H9 (cell line): ENCODE data around the gene IQGAP2. TPM values are rescaled to one million over a fixed set of nuclear protein-coding genes. Genes with fewer than 3 reads are reported as not detected.

ENCODE experiments used
- DNase-seq: peaks from one replicate; pipeline ENCODE4 v3.0.0-alpha.2; 2017
- H2AFZ ChIP-seq: one replicate; pipeline ENCODE4 v1.6.1; 2013; ENCODE audit warnings: mild to moderate bottlenecking, low read length, control low read depth, moderate library complexity
- H2AK5ac ChIP-seq: 2 replicates; pipeline ENCODE4 v1.6.1; 2013; ENCODE audit warnings: low read length, control low read depth, mixed read lengths; ENCODE audit not compliant: insufficient read length
- H2BK120ac ChIP-seq: one replicate; pipeline ENCODE4 v1.6.1; 2013; ENCODE audit warnings: low read depth, mild to moderate bottlenecking, low read length, control low read depth, inconsistent platforms; ENCODE audit not compliant: poor library complexity, severe bottlenecking
- H2BK12ac ChIP-seq: 2 replicates; pipeline ENCODE4 v1.6.1; 2013; ENCODE audit warnings: low read length, control low read depth, mixed read lengths, low read depth; ENCODE audit not compliant: insufficient read length
- H2BK15ac ChIP-seq: 2 replicates; pipeline ENCODE4 v1.6.1; 2013; ENCODE audit warnings: low read depth, low read length, control low read depth
- H2BK20ac ChIP-seq: one replicate; pipeline ENCODE4 v1.6.1; 2013; ENCODE audit warnings: low read depth, mild to moderate bottlenecking, low read length, control low read depth, inconsistent platforms; ENCODE audit not compliant: poor library complexity, severe bottlenecking
- H2BK5ac ChIP-seq: 2 replicates; pipeline ENCODE4 v1.6.1; 2013; ENCODE audit warnings: low read length, control low read depth, mixed read lengths; ENCODE audit not compliant: insufficient read length
- H3K14ac ChIP-seq: 2 replicates; pipeline ENCODE4 v1.6.1; 2013; ENCODE audit warnings: low read length, control low read depth; ENCODE audit not compliant: insufficient read depth
- H3K18ac ChIP-seq: 2 replicates; pipeline ENCODE4 v1.6.1; 2013; ENCODE audit warnings: low read depth, mild to moderate bottlenecking, mixed read lengths, low read length, control low read depth; ENCODE audit not compliant: insufficient read length
- H3K23ac ChIP-seq: 2 replicates; pipeline ENCODE4 v1.6.1; 2013; ENCODE audit warnings: low read length, control low read depth, mixed read lengths, low read depth; ENCODE audit not compliant: insufficient read length
- H3K23me2 ChIP-seq: 2 replicates; pipeline ENCODE4 v1.6.1; 2013; ENCODE audit warnings: low read depth, mild to moderate bottlenecking, mixed read lengths, low read length, control low read depth; ENCODE audit not compliant: insufficient read length, poor library complexity, severe bottlenecking
- H3K27ac ChIP-seq: 2 replicates; pipeline ENCODE4 v1.5.1; 2013; ENCODE audit warnings: low read length, control low read depth, mixed read lengths, low read depth; ENCODE audit not compliant: insufficient read length
- H3K27me3 ChIP-seq: 2 replicates; pipeline ENCODE4 v1.6.1; 2013; ENCODE audit warnings: low read length, control low read depth, inconsistent platforms; ENCODE audit not compliant: insufficient read depth
- H3K4ac ChIP-seq: 2 replicates; pipeline ENCODE4 v1.6.1; 2013; ENCODE audit warnings: low read depth, mild to moderate bottlenecking, control low read depth, inconsistent platforms, low read length, moderate library complexity
- H3K4me1 ChIP-seq: 2 replicates; pipeline ENCODE4 v1.6.1; 2013; ENCODE audit warnings: low read length, control low read depth, inconsistent platforms; ENCODE audit not compliant: insufficient read depth
- H3K4me2 ChIP-seq: 2 replicates; pipeline ENCODE4 v1.6.1; 2013; ENCODE audit warnings: low read length, control low read depth, mixed read lengths; ENCODE audit not compliant: insufficient read length, insufficient read depth
- H3K56ac ChIP-seq: 2 replicates; pipeline ENCODE4 v1.6.1; 2013; ENCODE audit warnings: low read depth, mild to moderate bottlenecking, mixed read lengths, low read length, control low read depth; ENCODE audit not compliant: insufficient read length
- H3K79me1 ChIP-seq: 2 replicates; pipeline ENCODE4 v1.6.1; 2013; ENCODE audit warnings: low read depth, mild to moderate bottlenecking, moderate library complexity, low read length, control low read depth, inconsistent platforms; ENCODE audit not compliant: insufficient read depth, poor library complexity, severe bottlenecking
- H3K79me2 ChIP-seq: 2 replicates; pipeline ENCODE4 v1.6.1; 2013; ENCODE audit warnings: low read length, control low read depth, inconsistent platforms; ENCODE audit not compliant: insufficient read depth
- H3K9ac ChIP-seq: 2 replicates; pipeline ENCODE4 v1.6.1; 2013; ENCODE audit warnings: low read length, control low read depth, mixed read lengths; ENCODE audit not compliant: insufficient read length; ENCODE audit errors: extremely low read depth
- H3K9me3 ChIP-seq: one replicate; pipeline ENCODE4 v1.6.1; 2013; ENCODE audit warnings: low read depth, low read length, inconsistent platforms; ENCODE audit not compliant: control insufficient read depth
- H3T11ph ChIP-seq: one replicate; pipeline ENCODE4 v1.6.1; 2013; ENCODE audit warnings: mild to moderate bottlenecking, low read length, control low read depth, inconsistent platforms
- H4K20me1 ChIP-seq: one replicate; pipeline ENCODE4 v1.6.1; 2013; ENCODE audit not compliant: control insufficient read depth, insufficient read length, insufficient read depth
- H4K5ac ChIP-seq: 2 replicates; pipeline ENCODE4 v1.6.1; 2013; ENCODE audit warnings: low read depth, mild to moderate bottlenecking, mixed read lengths, low read length, control low read depth; ENCODE audit not compliant: insufficient read length
- H4K8ac ChIP-seq: replicated peaks from 2 replicates; pipeline ENCODE4 v1.6.1; 2013; ENCODE audit warnings: low read length, control low read depth, mixed read lengths, low read depth; ENCODE audit not compliant: insufficient read length
- H4K91ac ChIP-seq: 2 replicates; pipeline ENCODE4 v1.6.1; 2013; ENCODE audit warnings: low read depth, mild to moderate bottlenecking, moderate library complexity, mixed read lengths, low read length, control low read depth; ENCODE audit not compliant: insufficient read length
- H3K27ac Mint-ChIP-seq, 3 experiments: 2 replicates in 2 of 3; 3 replicates in 1 of 3; pipeline ENCODE4 v1.8.0; 2020 to 2021; ENCODE audit warnings: mixed read lengths in 3 of 3, mild to moderate bottlenecking in 1 of 3, moderate library complexity in 1 of 3
- H3K27me3 Mint-ChIP-seq: 2 replicates; pipeline ENCODE4 v1.8.0; 2021; ENCODE audit warnings: low read depth, mild to moderate bottlenecking, moderate library complexity, mixed read lengths
- H3K36me3 Mint-ChIP-seq, 3 experiments: 2 replicates in 2 of 3; 3 replicates in 1 of 3; pipeline ENCODE4 v1.8.0; 2020 to 2021; ENCODE audit warnings: low read depth in 3 of 3, mixed read lengths in 3 of 3; ENCODE audit not compliant: insufficient read depth in 1 of 3
- H3K4me1 Mint-ChIP-seq, 2 experiments: 2 replicates each; pipeline ENCODE4 v1.8.0; 2020; ENCODE audit warnings: mixed read lengths in 2 of 2
- H3K4me3 Mint-ChIP-seq, 2 experiments: 2 replicates in 1 of 2; 3 replicates in 1 of 2; pipeline ENCODE4 v1.8.0; 2020 to 2021; ENCODE audit warnings: mild to moderate bottlenecking in 2 of 2, mixed read lengths in 2 of 2, moderate library complexity in 1 of 2
- H3K9me3 Mint-ChIP-seq, 2 experiments: 2 replicates in 1 of 2; 3 replicates in 1 of 2; pipeline ENCODE4 v1.8.0; 2020; ENCODE audit warnings: mild to moderate bottlenecking in 2 of 2, mixed read lengths in 2 of 2, moderate library complexity in 1 of 2
- CTCF ChIP-seq: fragments of 200-600 bp; sonication (generic); conservative IDR thresholded peaks from 3 replicates; pipeline ENCODE4 v1.8.0; 2021; ENCODE audit warnings: antibody characterized with exemption, mild to moderate bottlenecking
- WGBS: extraction: QIAGEN DNeasy Blood & Tissue Kit; methylation state at CpG from one replicate; pipeline ENCODE4 v1.1.7; 2013; ENCODE audit warnings: missing lambda C conversion rate, low lambda C conversion rate, mixed read lengths; ENCODE audit not compliant: insufficient read length; ENCODE audit errors: extremely low coverage; 5-methylcytosine and 5-hydroxymethylcytosine counted together
- total RNA-seq: library from RNA; stranded (reverse); gene quantifications from 2 replicates; pipeline ENCODE4 v1.2.1, GENCODE V29; 2021

The IQGAP2 gene
- total RNA-seq, 1 experiment from 2014 or later = 22.5 TPM

- H3K27me3 Mint-ChIP-seq = no peaks in the 10 kb centered on the region
Observed at GRCh38 chr5:76467216-76467615, 64.1 kb downstream of the IQGAP2 start.

More at GRCh38 chr5:76467216-76467615, 64.1 kb downstream of the IQGAP2 start:
- Histone ChIP-seq H3K23ac (no peak overlapping the region), H3K79me2 (no peaks in the 10 kb centered on the region; the same call in 1 of the 2 replicates), H3K9ac (no peak overlapping the region), H3K14ac (no peak overlapping the region), H3K18ac (no peak overlapping the region), H4K91ac (no peak overlapping the region), H4K8ac (no peak overlapping the region), H2AK5ac (no peak overlapping the region), H2BK5ac (no peak overlapping the region), H2BK20ac (no peak overlapping the region), H2BK120ac (no peak overlapping the region), H3T11ph (no peak overlapping the region), H2BK12ac (no peak overlapping the region), H3K4me2 (no peak overlapping the region), H2BK15ac (no peak overlapping the region), H3K56ac (no peak overlapping the region), H3K9me3 (no peaks in the 10 kb centered on the region), H3K27ac (no peak overlapping the region), H4K5ac (no peak overlapping the region), H4K20me1 (peaks cover 2% of the 10 kb centered on the region), H3K23me2 (no peaks in the 10 kb centered on the region), H2AFZ (no peak overlapping the region), H3K27me3 (no peaks in the 10 kb centered on the region), H3K4me1 (no peaks in the 10 kb centered on the region), H3K4ac (no peak overlapping the region), H3K79me1 (no peaks in the 10 kb centered on the region)
- WGBS = no CpG with 5 or more reads among the region's 1 CpG
- Mint-ChIP-seq H3K4me3 (no peak overlapping the region), H3K4me1 (peaks cover 3 to 4% of the 10 kb centered on the region in 2 experiments), H3K36me3 (peaks cover 11 to 16% (median 15%) of the 10 kb centered on the region in 3 experiments; a peak in 6 of 7 replicates), H3K9me3 (peaks cover 8 to 11% of the 10 kb centered on the region in 2 experiments), H3K27ac (no peak overlapping the region)
- no peak for TF ChIP-seq CTCF
- DNase-seq = no peak
